GM18907 (cell line): ENCODE data around the gene EME1.

ENCODE experiments used
- ATAC-seq: cut with Tn5 transposase; IDR thresholded peaks from one replicate; pipeline ENCODE4 v1.9.1; 2021; ENCODE audit warnings: mild to moderate bottlenecking, moderate library complexity; ENCODE audit not compliant: unreplicated experiment

EME1 gene

DNA sequence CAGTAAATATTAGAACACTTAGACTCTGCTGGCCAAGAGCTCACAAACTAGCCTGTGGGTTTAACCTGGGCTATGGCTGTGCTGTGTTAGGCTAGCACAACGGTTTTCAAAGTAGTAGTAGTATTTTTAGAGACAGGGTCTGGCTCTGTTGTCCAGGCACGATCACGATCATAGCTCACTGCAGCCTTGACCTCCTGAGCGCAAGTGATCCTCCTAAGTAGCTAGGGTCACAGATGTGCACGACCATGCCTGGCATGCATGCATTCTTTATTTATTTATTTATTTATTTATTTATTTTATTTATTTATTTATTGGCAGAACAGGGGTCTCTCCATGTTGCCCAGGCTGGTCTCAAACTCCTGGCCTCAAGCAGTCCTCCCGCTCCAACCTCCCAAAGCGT, 10.4 kb upstream of the EME1 start:
- no peak for ATAC-seq

- ATAC-seq: no peak
Observed at GRCh38 chr17:50363217-50364060, 9.6 kb upstream of the EME1 start.

- ATAC-seq: no peak
Observed at GRCh38 chr17:50364061-50364458, 9.0 kb upstream of the EME1 start.

DNA sequence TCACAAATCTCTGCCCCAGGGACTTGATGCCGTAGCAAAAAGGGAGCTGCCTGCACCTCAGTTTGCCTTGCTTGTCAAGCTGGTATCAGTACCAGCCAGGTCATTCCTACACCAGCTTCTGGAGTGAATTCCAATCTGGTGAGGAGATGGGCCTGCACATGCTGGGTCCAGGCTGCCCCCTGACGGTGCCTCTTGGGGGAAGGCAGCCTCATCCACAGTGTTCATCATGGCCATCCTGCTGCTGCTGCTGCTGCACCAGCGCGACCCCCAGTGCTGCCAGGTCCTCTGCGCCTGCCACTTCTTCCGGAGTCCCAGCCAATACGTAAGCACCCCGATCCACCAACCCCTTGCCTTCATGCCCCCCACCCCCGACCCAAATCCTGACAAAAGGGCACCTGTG, 8.3 kb upstream of the EME1 start:
- ATAC-seq: no peak

- no peak for ATAC-seq
Observed at GRCh38 chr17:50365165-50365564, 7.9 kb upstream of the EME1 start.

DNA sequence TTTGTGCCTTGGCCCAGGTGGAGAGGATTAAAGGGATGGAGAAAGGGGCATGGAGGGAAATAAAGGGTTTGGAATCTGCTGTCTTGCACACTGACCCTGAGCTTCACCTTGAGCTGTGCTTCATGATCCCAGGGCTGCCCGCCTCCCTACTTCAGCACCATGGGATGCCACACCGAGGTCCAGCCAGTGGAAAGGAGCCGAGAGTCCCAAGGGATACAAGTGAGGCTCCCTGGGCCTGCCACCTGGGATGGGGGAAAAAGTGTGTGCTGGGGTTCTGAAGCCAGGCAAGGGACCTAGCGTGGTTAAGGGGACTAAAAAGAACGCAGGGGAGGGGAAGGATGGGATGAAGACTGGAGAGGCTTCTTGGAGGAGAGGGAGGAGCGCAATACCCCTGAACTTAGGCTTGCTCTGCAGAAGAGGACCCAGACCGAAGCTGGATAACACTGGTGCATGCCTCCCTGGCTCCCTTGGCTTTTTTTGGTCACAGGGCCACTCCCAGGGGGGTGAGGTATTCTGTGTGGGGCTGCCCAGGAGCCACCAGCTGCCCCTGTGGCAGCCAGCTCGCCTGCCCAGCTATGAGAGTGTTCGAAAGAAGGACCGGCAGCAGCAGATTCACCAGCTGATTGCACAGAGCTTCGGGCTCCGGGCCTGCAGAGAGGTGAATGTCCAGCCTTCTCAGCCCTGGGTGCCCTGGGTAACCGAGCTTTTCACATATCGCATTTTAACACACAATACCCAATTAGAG, 7.2 kb upstream of the EME1 start:
- ATAC-seq: no peak

DNA sequence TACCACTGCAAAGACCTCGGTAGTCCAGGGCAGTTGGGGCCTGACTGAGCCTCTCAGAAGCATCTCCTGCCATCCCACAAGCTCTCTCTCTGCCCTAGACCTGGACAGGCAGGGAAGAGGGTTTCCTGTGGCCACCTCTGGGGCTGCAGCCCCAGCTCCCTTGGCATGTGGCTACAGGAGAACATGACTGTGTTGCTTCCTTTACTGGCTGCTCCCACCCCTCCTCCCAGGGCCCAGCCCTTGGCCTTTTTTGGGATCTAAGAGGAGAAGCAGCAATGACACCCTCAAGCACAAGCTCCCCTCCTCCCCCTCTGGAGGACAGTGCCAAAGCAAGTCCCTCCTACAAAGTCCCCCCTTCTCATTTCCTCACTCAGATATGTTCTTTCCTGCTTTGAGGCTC, 5.6 kb upstream of the EME1 start:
- ATAC-seq: no peak

DNA sequence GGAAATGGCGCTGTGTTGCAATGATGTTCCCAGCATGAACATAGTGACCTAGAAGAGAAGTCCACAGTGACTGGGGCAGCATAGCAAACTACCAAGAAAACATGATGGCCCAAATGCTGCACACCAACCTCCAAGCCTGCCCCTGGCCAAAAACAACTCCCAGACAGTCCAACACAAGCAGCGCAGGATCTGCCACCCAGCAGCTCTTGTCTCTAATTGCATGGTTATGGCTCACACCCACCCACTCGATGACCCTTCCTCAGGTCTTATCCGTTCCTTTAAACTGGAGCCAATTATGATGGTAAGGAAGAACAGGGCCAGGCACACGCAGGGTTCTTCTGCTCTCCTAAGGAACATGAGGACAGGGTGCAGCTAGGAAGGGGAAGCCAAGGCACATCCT, 3.0 kb upstream of the EME1 start:
- no peak for ATAC-seq

DNA sequence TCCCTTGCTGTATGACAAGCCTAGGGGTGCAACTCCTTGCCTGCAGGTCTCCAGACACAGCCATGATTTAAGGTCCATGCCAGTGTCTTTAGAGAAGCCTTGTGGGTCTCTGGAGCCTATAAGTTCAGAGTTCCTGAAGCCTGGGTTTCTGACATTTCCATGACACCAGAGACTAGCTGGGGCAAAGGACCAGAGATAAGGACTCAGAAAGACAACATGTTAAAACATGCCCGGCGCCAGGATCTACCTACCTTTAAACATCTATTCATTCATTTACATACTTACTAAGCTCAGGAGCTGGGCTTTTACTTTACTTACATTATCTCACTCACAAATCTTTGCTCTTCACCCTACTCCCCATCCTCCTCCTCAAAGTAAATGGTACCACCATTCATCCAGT, 1.5 kb upstream of the EME1 start:
- ATAC-seq: no peak

- no peak for ATAC-seq
Observed at GRCh38 chr17:50372222-50372757, 739 bp upstream of the EME1 start.

DNA sequence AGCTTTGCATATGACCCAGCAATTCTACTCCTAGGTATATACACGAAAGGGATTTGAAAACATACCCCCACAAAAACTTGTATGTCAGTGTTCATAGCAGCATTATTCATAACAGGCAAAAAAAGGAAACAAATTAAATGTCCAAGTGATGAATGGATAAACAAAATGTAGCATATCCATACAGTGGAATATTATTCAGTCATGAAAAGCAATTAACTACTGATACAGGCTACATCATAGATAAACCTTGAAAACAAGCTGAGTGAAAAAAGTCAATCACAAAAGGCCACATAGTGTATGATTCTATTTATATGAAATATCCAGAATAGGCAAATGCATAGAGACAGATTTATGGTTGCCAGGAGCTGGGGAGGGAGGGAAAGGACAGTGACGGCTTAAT, 676 bp downstream of the EME1 start:
- no peak for ATAC-seq

- no peak for ATAC-seq
Observed at GRCh38 chr17:50375858-50376538, 3.0 kb downstream of the EME1 start.

- no peak for ATAC-seq
Observed at GRCh38 chr17:50379351-50380132, 6.5 kb downstream of the EME1 start.

DNA sequence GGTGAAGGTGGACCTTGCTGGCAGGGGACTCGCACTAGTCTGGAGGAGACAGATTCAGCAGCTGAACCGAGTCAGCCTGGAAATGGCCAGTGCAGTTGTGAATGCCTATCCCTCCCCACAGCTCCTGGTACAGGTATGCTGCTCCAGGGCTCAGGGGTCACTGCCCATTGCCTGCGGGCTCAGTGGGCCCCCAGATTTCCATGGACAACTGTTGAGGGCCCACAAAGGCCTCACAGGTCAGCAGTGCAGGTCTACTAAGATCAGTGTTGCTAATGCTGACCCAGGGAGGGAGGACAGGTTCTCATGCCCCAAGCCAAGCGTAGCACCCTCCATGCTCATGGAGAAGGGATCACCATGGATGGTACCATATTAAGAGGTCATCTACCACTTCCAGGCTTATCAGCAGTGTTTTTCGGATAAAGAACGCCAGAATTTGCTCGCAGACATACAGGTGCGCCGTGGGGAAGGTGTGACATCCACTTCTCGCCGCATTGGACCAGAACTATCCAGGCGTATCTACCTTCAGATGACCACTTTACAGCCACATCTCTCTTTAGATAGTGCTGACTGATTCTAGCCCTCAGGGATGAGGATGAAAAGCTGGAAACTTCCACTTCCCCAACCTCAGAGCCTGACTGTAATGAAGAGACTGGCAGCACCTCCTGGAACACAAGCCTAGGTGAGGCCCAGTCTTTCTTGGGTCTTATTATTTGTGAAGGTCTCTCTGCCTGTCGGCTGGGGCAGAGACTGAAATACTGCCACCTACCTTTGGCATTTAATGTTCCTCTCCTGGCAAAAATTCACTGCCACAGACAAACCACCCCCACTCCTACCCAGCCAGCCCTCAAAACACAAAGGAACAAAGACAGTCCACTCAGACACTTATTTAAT, 7.6 kb downstream of the EME1 start:
- ATAC-seq: no peak

DNA sequence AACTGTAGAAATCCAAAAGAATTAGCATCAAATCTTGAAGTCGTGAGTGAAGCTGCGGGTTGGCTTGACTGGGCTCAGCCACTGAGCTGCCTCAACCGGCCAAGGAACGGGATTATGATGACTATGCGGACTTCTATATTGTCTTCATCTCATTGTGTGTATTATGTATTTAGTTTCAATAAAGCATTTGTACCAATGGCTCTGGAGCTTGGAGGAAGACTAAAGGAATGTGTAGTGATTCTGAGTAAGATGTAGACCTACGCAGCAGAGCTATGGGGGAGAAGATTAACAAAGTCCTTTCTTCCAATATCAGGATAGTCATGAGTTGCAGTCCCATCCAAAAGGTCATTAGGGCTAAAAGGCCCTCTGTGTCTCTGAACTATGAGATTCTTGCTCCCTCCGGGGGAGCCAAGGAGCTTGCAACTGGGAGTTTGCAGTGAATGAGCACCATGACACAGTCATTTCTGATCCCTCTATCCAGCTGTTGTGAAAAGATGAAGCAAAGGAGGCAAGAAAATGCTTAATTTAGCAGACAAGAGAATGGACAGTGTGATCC, 8.3 kb downstream of the EME1 start:
- ATAC-seq: no peak

GRCh38 chr17:50381920-50382319, 8.9 kb downstream of the EME1 start:
- ATAC-seq: no peak

DNA sequence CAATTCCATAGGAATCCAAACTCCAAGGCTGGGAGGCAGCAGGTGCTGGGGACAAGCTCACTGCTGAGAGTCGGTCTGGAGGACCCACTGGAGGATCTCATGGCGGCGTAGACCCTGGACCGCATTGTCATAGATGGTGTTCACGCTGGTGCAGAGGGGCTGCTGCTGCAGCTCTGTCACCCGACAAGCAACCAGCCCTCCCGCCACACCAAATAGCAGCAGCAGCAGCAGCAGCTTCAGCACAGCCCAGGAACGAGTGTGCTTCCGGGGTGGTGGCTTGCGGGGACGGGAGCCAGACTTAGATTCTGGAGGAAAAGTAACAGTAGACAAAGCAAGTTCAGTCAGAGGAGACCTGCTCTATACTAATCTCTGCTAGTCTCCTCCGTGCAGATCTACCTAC, 9.9 kb downstream of the EME1 start:
- ATAC-seq: no peak

DNA sequence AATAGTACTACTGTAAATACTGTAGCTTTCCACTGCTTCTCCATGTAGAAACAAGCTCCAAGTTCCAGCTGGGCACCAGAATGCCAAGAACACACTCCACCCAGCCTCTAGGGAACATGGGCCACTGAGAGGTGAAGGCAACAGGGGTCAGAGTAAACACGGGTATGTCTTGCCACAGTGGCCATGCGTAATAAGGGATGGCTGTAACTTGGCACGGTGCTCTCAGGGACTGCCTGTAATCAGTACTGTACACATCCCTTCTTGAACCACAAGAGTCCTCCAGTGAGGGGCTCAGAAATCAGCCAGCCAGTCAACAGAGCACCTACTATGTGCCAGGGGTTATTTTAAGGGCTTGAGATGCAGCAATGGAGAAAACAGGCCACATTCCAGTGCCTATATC, 13.5 kb downstream of the EME1 start:
- ATAC-seq: no peak

DNA sequence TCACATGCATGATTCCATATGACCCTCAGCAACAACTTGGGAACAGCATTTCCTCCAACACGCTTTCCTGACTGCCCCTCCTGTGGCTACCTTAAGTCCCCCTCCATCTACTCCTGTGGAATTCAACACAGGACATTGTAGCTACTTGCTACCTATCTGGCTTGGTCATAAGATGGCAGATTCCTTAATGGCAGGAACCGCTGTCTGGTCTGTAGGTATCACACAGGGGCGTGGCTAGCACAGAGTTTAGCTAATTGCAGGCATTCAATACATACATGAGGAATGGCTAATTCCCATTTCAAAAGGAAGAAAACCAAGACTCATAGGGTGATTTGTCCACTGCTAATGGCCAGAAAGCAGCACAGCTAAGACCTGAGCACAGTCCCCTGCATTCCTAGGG, 15.7 kb downstream of the EME1 start:
- ATAC-seq: no peak

DNA sequence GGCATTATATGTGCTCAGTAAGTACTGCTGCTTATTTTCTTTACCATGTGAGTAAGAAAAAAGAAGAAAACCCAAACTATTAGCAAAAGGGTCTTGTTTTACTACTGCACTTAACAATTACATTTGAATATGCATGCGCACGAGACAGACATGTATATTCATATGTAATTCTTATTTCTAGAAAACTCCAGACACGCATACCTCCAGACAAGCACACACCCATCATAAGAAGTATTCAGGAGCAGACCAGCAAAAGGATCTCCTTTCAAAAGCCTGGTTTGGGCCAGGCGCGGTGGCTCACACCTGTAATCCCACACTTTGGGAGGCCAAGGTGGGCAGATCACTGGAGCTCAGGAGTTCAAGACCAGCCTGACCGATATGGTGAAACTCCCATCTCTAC, 16.5 kb downstream of the EME1 start:
- no peak for ATAC-seq
